Suprapubic skin (tissue), 4 donors: ENCODE data around the gene POP5.

ENCODE experiments used
- CTCF ChIP-seq, 2 donors: fragments of 200-600 bp in 1 of 2; fragments of 450-650 bp in 1 of 2; sonication (generic) in 1 of 2; IDR thresholded peaks; one replicate each; pipeline ENCODE4 v1.5.1; 2016 to 2019; ENCODE audit warnings: antibody characterized with exemption in 2 of 2, mild to moderate bottlenecking in 1 of 2, moderate library complexity in 1 of 2
- EP300 ChIP-seq: sonication (generic); formaldehyde crosslinking; IDR thresholded peaks from one replicate; pipeline ENCODE4 v1.6.1; 2017; ENCODE audit warnings: antibody characterized with exemption
- POLR2A ChIP-seq, 2 donors: fragments of 450-650 bp; IDR thresholded peaks; one replicate each; pipeline ENCODE4 v1.6.1; 2017; ENCODE audit warnings: antibody characterized with exemption in 2 of 2, mild to moderate bottlenecking in 2 of 2, moderate library complexity in 2 of 2
- POLR2AphosphoS5 ChIP-seq, 3 donors: sonication (generic); formaldehyde crosslinking; IDR thresholded peaks; one replicate each; pipeline ENCODE4 v1.6.1; 2017; ENCODE audit warnings: antibody characterized with exemption in 3 of 3

GRCh38 chr12:120536064-120536791 lies 45.0 kb downstream of the POP5 start:
- no peak for TF ChIP-seq CTCF (IDR thresholded peaks at IDR 0.05)
- no peak for TF ChIP-seq POLR2A (IDR thresholded peaks at IDR 0.05)
- TF ChIP-seq POLR2AphosphoS5 (IDR thresholded peaks at IDR 0.05): no peak
- no peak for TF ChIP-seq EP300
